ENCODE results near the gene PIEZO2. TPM values are rescaled to one million over a fixed set of nuclear protein-coding genes. Genes with fewer than 3 reads are reported as not detected.

PIEZO2 gene
- total RNA-seq, 1 donor from 2014 or later = 41.2 TPM

- Histone ChIP-seq H3K9me3 (ENCODE audit: control insufficient read depth in 3 of 3, low read length in 3 of 3) (no peaks in the 10 kb centered on the region), H3K9ac (ENCODE audit: low read depth in 1 of 3, low read length in 3 of 3) (no peak overlapping the region), H3K4me3 (ENCODE audit: low read length in 3 of 3) (no peak overlapping the region), H3K27me3 (ENCODE audit: control insufficient read depth in 3 of 3, insufficient read depth in 3 of 3, low read length in 3 of 3) (no peaks in the 10 kb centered on the region), H3K36me3 (ENCODE audit: control insufficient read depth in 3 of 3, insufficient read depth in 3 of 3, low read length in 3 of 3) (no peaks in the 10 kb centered on the region), H3K4me1 (ENCODE audit: control insufficient read depth in 3 of 3, insufficient read depth in 3 of 3, low read length in 3 of 3) (peaks cover 0 to 3% (median 0%) of the 10 kb centered on the region in 3 donors), H3K27ac (ENCODE audit: low read depth, low read length) (no peak overlapping the region)
Observed at GRCh38 chr18:11077548-11078187, 71.7 kb downstream of the PIEZO2 start.

GRCh38 chr18:11074889-11075288, 74.5 kb downstream of the PIEZO2 start:
- Histone ChIP-seq H3K4me1 (ENCODE audit: control insufficient read depth in 3 of 3, insufficient read depth in 3 of 3, low read length in 3 of 3) (peaks cover 0 to 6% (median 0%) of the 10 kb centered on the region in 3 donors), H3K27ac (ENCODE audit: low read depth, low read length) (no peak overlapping the region), H3K9me3 (ENCODE audit: control insufficient read depth in 3 of 3, low read length in 3 of 3) (no peaks in the 10 kb centered on the region), H3K27me3 (ENCODE audit: control insufficient read depth in 3 of 3, insufficient read depth in 3 of 3, low read length in 3 of 3) (no peaks in the 10 kb centered on the region), H3K4me3 (ENCODE audit: low read length in 3 of 3) (no peak overlapping the region), H3K36me3 (ENCODE audit: control insufficient read depth in 3 of 3, insufficient read depth in 3 of 3, low read length in 3 of 3) (no peaks in the 10 kb centered on the region), H3K9ac (ENCODE audit: low read depth in 1 of 3, low read length in 3 of 3) (no peak overlapping the region)

- H3K27me3 ChIP-seq (ENCODE audit: control insufficient read depth in 3 of 3, insufficient read depth in 3 of 3, low read length in 3 of 3) = no peaks in the 10 kb centered on the region
- H3K27ac ChIP-seq (ENCODE audit: low read depth, low read length) = no peak overlapping the region
- H3K9ac ChIP-seq (ENCODE audit: low read depth in 1 of 3, low read length in 3 of 3) = no peak overlapping the region
- H3K36me3 ChIP-seq (ENCODE audit: control insufficient read depth in 3 of 3, insufficient read depth in 3 of 3, low read length in 3 of 3) = no peaks in the 10 kb centered on the region
- H3K9me3 ChIP-seq (ENCODE audit: control insufficient read depth in 3 of 3, low read length in 3 of 3) = no peaks in the 10 kb centered on the region
- no peak overlapping the region for H3K4me3 ChIP-seq (ENCODE audit: low read length in 3 of 3)
- peaks cover 0 to 6% (median 0%) of the 10 kb centered on the region in 3 donors for H3K4me1 ChIP-seq (ENCODE audit: control insufficient read depth in 3 of 3, insufficient read depth in 3 of 3, low read length in 3 of 3)
Observed at GRCh38 chr18:11073971-11074370, 75.4 kb downstream of the PIEZO2 start.

- no peak overlapping the region for H3K9ac ChIP-seq (ENCODE audit: low read depth in 1 of 3, low read length in 3 of 3)
- no peaks in the 10 kb centered on the region for H3K9me3 ChIP-seq (ENCODE audit: control insufficient read depth in 3 of 3, low read length in 3 of 3)
- no peaks in the 10 kb centered on the region for H3K27me3 ChIP-seq (ENCODE audit: control insufficient read depth in 3 of 3, insufficient read depth in 3 of 3, low read length in 3 of 3)
- peaks cover 0 to 6% (median 0%) of the 10 kb centered on the region in 3 donors for H3K4me1 ChIP-seq (ENCODE audit: control insufficient read depth in 3 of 3, insufficient read depth in 3 of 3, low read length in 3 of 3)
- no peaks in the 10 kb centered on the region for H3K36me3 ChIP-seq (ENCODE audit: control insufficient read depth in 3 of 3, insufficient read depth in 3 of 3, low read length in 3 of 3)
- H3K4me3 ChIP-seq (ENCODE audit: low read length in 3 of 3) = no peak overlapping the region
- H3K27ac ChIP-seq (ENCODE audit: low read depth, low read length) = no peak overlapping the region
Observed at GRCh38 chr18:11072632-11073031, 76.7 kb downstream of the PIEZO2 start.

GRCh38 chr18:11071300-11071699, 78.1 kb downstream of the PIEZO2 start:
- H3K4me3 ChIP-seq (ENCODE audit: low read length in 3 of 3) = no peak overlapping the region
- H3K9me3 ChIP-seq (ENCODE audit: control insufficient read depth in 3 of 3, low read length in 3 of 3) = no peaks in the 10 kb centered on the region
- H3K36me3 ChIP-seq (ENCODE audit: control insufficient read depth in 3 of 3, insufficient read depth in 3 of 3, low read length in 3 of 3) = no peaks in the 10 kb centered on the region
- no peak overlapping the region for H3K27ac ChIP-seq (ENCODE audit: low read depth, low read length)
- peaks cover 0 to 6% (median 0%) of the 10 kb centered on the region in 3 donors for H3K4me1 ChIP-seq (ENCODE audit: control insufficient read depth in 3 of 3, insufficient read depth in 3 of 3, low read length in 3 of 3)
- H3K27me3 ChIP-seq (ENCODE audit: control insufficient read depth in 3 of 3, insufficient read depth in 3 of 3, low read length in 3 of 3) = no peaks in the 10 kb centered on the region
- no peak overlapping the region for H3K9ac ChIP-seq (ENCODE audit: low read depth in 1 of 3, low read length in 3 of 3)

- Histone ChIP-seq H3K27me3 (ENCODE audit: control insufficient read depth in 3 of 3, insufficient read depth in 3 of 3, low read length in 3 of 3) (no peaks in the 10 kb centered on the region), H3K27ac (ENCODE audit: low read depth, low read length) (no peak overlapping the region), H3K9ac (ENCODE audit: low read depth in 1 of 3, low read length in 3 of 3) (no peak overlapping the region), H3K4me1 (ENCODE audit: control insufficient read depth in 3 of 3, insufficient read depth in 3 of 3, low read length in 3 of 3) (peaks cover 0 to 6% (median 0%) of the 10 kb centered on the region in 3 donors), H3K4me3 (ENCODE audit: low read length in 3 of 3) (no peak overlapping the region), H3K9me3 (ENCODE audit: control insufficient read depth in 3 of 3, low read length in 3 of 3) (no peaks in the 10 kb centered on the region), H3K36me3 (ENCODE audit: control insufficient read depth in 3 of 3, insufficient read depth in 3 of 3, low read length in 3 of 3) (no peaks in the 10 kb centered on the region)
Observed at GRCh38 chr18:11070593-11070992, 78.8 kb downstream of the PIEZO2 start.

- Histone ChIP-seq H3K9me3 (ENCODE audit: control insufficient read depth in 3 of 3, low read length in 3 of 3) (no peaks in the 10 kb centered on the region), H3K9ac (ENCODE audit: low read depth in 1 of 3, low read length in 3 of 3) (no peak overlapping the region), H3K36me3 (ENCODE audit: control insufficient read depth in 3 of 3, insufficient read depth in 3 of 3, low read length in 3 of 3) (no peaks in the 10 kb centered on the region), H3K4me3 (ENCODE audit: low read length in 3 of 3) (no peak overlapping the region), H3K27ac (ENCODE audit: low read depth, low read length) (no peak overlapping the region), H3K27me3 (ENCODE audit: control insufficient read depth in 3 of 3, insufficient read depth in 3 of 3, low read length in 3 of 3) (no peaks in the 10 kb centered on the region), H3K4me1 (ENCODE audit: control insufficient read depth in 3 of 3, insufficient read depth in 3 of 3, low read length in 3 of 3) (no peaks in the 10 kb centered on the region)
Observed at GRCh38 chr18:11066038-11066437, 83.3 kb downstream of the PIEZO2 start.

GRCh38 chr18:11064727-11065460, 84.5 kb downstream of the PIEZO2 start:
- Histone ChIP-seq H3K27me3 (ENCODE audit: control insufficient read depth in 3 of 3, insufficient read depth in 3 of 3, low read length in 3 of 3) (no peaks in the 10 kb centered on the region), H3K9me3 (ENCODE audit: control insufficient read depth in 3 of 3, low read length in 3 of 3) (no peaks in the 10 kb centered on the region), H3K27ac (ENCODE audit: low read depth, low read length) (no peak overlapping the region), H3K4me1 (ENCODE audit: control insufficient read depth in 3 of 3, insufficient read depth in 3 of 3, low read length in 3 of 3) (no peaks in the 10 kb centered on the region), H3K4me3 (ENCODE audit: low read length in 3 of 3) (no peak overlapping the region), H3K9ac (ENCODE audit: low read depth in 1 of 3, low read length in 3 of 3) (no peak overlapping the region), H3K36me3 (ENCODE audit: control insufficient read depth in 3 of 3, insufficient read depth in 3 of 3, low read length in 3 of 3) (no peaks in the 10 kb centered on the region)

GRCh38 chr18:11064106-11064505, 85.3 kb downstream of the PIEZO2 start:
- no peaks in the 10 kb centered on the region for H3K27me3 ChIP-seq (ENCODE audit: control insufficient read depth in 3 of 3, insufficient read depth in 3 of 3, low read length in 3 of 3)
- no peak overlapping the region for H3K27ac ChIP-seq (ENCODE audit: low read depth, low read length)
- H3K9ac ChIP-seq (ENCODE audit: low read depth in 1 of 3, low read length in 3 of 3) = no peak overlapping the region
- no peak overlapping the region for H3K4me3 ChIP-seq (ENCODE audit: low read length in 3 of 3)
- H3K4me1 ChIP-seq (ENCODE audit: control insufficient read depth in 3 of 3, insufficient read depth in 3 of 3, low read length in 3 of 3) = no peaks in the 10 kb centered on the region
- H3K9me3 ChIP-seq (ENCODE audit: control insufficient read depth in 3 of 3, low read length in 3 of 3) = no peaks in the 10 kb centered on the region
- no peaks in the 10 kb centered on the region for H3K36me3 ChIP-seq (ENCODE audit: control insufficient read depth in 3 of 3, insufficient read depth in 3 of 3, low read length in 3 of 3)

GRCh38 chr18:11055721-11056120, 93.6 kb downstream of the PIEZO2 start:
- no peak overlapping the region for H3K27ac ChIP-seq (ENCODE audit: low read depth, low read length)
- H3K4me3 ChIP-seq (ENCODE audit: low read length in 3 of 3) = no peak overlapping the region
- no peaks in the 10 kb centered on the region for H3K9me3 ChIP-seq (ENCODE audit: control insufficient read depth in 3 of 3, low read length in 3 of 3)
- H3K27me3 ChIP-seq (ENCODE audit: control insufficient read depth in 3 of 3, insufficient read depth in 3 of 3, low read length in 3 of 3) = no peaks in the 10 kb centered on the region
- H3K36me3 ChIP-seq (ENCODE audit: control insufficient read depth in 3 of 3, insufficient read depth in 3 of 3, low read length in 3 of 3) = no peaks in the 10 kb centered on the region
- H3K9ac ChIP-seq (ENCODE audit: low read depth in 1 of 3, low read length in 3 of 3) = no peak overlapping the region
- no peaks in the 10 kb centered on the region for H3K4me1 ChIP-seq (ENCODE audit: control insufficient read depth in 3 of 3, insufficient read depth in 3 of 3, low read length in 3 of 3)
